ENCODE measurements around the gene TMC7. TPM values are rescaled to one million over a fixed set of nuclear protein-coding genes. Genes with fewer than 3 reads are reported as not detected.
"Not testable (repeated sequence)": the region's sequence is repeated elsewhere in the genome, so short reads cannot be mapped to it uniquely, and the experiment has no call there.

The TMC7 gene
- 3.3 and 3.6 TPM in 2 replicates for total RNA-seq

GRCh38 chr16:18983565-18984434 is at the start of gene TMC7:
TSS of gene TMC7 (plus strand) at chr16:18983934. CDS start at chr16:18984064, 130 bp downstream.
- peak; percentile 72 for DNase-seq (ENCODE audit: low read depth, low spot score)

- no peak for DNase-seq (ENCODE audit: low read depth, low spot score)
Measured at GRCh38 chr16:18936727-18937340, 46.9 kb upstream of the TMC7 start.

- DNase-seq (ENCODE audit: low read depth, low spot score): no peak
Measured at GRCh38 chr16:18937390-18937789, 46.3 kb upstream of the TMC7 start.

GRCh38 chr16:18938986-18939385 is 44.7 kb upstream of the TMC7 start:
- no peak for DNase-seq (ENCODE audit: low read depth, low spot score)

- no peak for DNase-seq (ENCODE audit: low read depth, low spot score)
Measured at GRCh38 chr16:18941471-18941870, 42.3 kb upstream of the TMC7 start.

DNA sequence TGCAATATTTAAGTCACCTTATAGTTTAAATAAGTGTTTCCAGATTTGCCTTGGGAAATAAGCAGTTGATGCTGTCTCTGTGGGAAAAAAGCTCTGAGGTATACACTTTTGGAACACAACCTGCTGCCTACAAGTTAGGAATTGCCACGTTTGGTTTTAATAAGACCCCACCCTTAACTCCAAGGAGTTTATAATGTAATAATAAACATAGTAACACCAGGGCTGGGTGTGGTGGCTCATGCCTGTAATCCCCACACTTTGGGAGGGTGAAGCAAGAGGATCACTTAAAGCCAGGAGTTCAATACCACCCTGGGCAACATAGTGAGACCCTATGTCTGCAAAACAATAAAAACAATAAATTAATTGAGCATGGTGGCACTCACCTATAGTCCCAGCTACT is 41.7 kb upstream of the TMC7 start:
- no peak for DNase-seq (ENCODE audit: low read depth, low spot score)

GRCh38 chr16:18943414-18943813 is 40.3 kb upstream of the TMC7 start:
- DNase-seq (ENCODE audit: low read depth, low spot score): no peak

DNA sequence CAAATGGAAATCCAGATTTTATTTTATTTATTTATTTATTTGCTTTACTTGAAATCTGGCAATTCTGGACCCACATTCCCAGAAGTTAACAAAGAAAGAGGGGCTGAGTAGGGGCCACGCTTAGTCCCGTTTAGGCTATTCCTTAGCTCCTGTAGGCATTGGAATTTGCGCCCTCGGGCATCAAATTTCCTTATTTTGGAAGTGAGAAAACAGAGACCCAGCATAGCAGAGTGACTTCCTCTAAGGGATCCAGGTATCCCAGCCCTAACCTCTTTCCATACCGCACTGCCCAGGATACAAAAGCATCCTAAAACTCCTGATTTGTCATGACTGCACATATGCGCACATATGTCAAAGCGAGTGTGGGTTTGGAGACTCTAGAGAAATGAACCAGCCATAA is 38.5 kb upstream of the TMC7 start:
- DNase-seq (ENCODE audit: low read depth, low spot score): no peak

GRCh38 chr16:18948372-18949020 is 35.2 kb upstream of the TMC7 start:
- no peak for DNase-seq (ENCODE audit: low read depth, low spot score)

- DNase-seq (ENCODE audit: low read depth, low spot score): no peak
Measured at GRCh38 chr16:18950469-18951185, 33.1 kb upstream of the TMC7 start.

- DNase-seq (ENCODE audit: low read depth, low spot score): no peak
Measured at GRCh38 chr16:18953547-18953946, 30.2 kb upstream of the TMC7 start.

GRCh38 chr16:18955874-18956580 is 27.7 kb upstream of the TMC7 start:
- DNase-seq (ENCODE audit: low read depth, low spot score): not testable (repeated sequence)

DNA sequence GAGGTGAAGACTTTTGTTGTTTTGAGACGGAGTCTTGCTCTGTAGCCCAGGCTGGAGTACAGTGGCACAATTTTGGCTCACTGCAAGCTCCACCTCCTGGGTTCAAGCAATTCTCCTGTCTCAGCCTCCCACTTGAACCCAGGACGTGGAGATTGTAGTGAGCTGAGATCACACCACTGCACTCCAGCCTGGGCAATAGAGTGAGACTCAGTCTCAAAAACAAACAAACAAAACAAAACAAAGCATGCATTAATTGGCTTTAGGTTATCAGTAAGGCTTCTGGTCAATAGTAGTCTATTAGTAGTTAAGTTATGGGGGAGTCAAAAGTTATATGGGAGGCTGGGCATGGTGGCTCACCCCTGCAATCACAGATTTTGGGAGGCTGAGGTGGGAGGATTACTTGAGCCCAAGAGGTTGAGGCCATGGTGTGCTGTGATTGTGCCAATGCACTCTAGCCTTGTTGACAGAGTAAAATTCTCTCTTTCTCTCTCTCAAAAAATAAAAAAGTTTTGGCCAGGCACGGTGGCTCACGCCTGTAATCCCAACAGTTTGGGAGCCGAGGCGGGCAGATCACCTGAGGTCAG is 27.0 kb upstream of the TMC7 start:
- not testable (repeated sequence) for DNase-seq (ENCODE audit: low read depth, low spot score)

GRCh38 chr16:18958621-18959029 is 25.1 kb upstream of the TMC7 start:
- DNase-seq (ENCODE audit: low read depth, low spot score): no peak

DNA sequence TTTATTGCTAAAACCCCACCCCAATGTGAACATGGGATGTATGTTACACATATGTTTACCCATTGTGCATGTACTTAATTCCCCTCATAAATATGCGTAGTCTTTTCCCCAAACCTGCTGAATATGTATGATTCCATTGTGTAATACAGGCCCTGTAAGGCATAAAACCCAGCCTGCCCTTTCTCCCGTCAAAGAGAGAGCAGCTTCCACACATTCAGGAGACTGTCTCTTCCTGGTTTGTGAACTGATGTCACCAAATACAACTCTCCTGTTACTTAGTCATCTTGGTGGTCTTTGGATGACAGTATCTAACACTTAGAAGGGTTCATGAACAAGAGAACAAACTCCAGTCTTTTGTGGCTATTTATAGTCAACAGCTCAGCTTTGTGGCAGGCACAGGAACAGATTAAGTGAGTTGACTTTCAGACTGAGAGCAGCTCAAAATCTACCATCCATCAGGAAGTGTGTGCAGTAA is 24.7 kb upstream of the TMC7 start:
- DNase-seq (ENCODE audit: low read depth, low spot score): no peak

- DNase-seq (ENCODE audit: low read depth, low spot score): no peak
Measured at GRCh38 chr16:18965555-18965954, 18.2 kb upstream of the TMC7 start.

GRCh38 chr16:18966791-18967190 is 16.9 kb upstream of the TMC7 start:
- no peak for DNase-seq (ENCODE audit: low read depth, low spot score)

DNA sequence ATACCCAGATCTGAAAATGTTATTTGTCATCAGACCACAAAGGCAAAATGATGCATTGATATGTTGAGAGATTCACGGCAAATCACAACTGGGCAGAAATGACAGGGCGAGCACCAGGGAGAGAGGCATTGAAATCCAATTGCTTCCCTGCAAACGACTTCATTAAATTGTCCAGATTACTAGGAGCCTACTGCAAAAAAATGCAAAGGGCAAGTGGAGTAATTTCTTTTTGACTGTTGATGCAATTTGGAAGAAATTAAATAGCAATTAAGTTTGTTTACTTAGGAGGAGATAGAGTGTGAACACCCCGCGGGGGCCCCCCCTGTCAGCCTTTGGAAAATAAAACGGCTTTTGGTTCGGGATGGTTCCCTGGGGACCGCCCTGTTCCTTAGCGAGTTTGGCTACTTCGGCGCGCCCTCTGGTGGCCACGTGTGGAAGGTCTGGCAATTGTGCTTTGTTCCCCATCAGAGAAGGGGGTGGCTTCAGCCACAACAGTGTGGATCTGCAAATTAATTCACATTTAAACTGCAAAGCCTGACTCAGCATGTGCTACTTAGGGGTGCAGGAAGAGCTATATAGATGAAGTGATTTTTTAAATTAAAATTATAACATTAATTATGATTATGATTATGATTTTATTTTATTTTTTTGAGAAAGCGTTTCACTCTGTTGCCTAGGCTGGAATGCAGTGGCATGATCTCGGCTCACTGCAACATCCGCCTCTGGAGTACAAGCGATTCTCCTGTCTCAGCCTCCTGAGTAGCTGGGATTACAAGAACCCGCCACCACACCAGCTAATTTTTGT is 14.5 kb upstream of the TMC7 start:
- no peak for DNase-seq (ENCODE audit: low read depth, low spot score)

GRCh38 chr16:18969855-18970240 is 13.9 kb upstream of the TMC7 start:
- no peak for DNase-seq (ENCODE audit: low read depth, low spot score)

DNA sequence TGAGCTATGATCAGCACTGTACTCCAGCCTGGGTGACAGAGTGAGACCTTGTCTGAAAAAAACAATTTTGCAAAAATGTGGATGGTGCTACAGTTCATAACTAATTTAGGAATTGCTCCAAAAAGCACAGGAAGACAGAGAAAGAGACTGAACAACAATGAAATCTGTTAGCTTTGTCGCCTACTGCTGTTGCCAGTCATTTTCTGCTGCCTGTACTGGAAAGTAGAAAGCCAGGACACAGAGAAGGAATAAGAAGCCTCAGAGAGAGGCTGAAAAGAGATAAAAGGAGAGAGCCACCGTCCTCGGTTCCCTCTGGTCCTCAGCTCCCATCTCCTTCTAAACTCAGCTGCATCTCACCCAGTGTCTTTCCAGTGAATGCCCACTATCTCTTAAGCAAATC is 8.6 kb upstream of the TMC7 start:
- DNase-seq (ENCODE audit: low read depth, low spot score): no peak

Data from pulmonary artery endothelial cell (primary cell).